Measurements from ENCODE around the gene IGSF11.
"Not testable (repeated sequence)": the region's sequence is repeated elsewhere in the genome, so short reads cannot be mapped to it uniquely, and the experiment has no call there.

The IGSF11 gene

GRCh38 chr3:118859950-118860349 lies 174.7 kb downstream of the IGSF11 start:
- no peak for DNase-seq

- not testable (repeated sequence) for DNase-seq
Observed at GRCh38 chr3:118851466-118852193, 183.0 kb downstream of the IGSF11 start.

DNA sequence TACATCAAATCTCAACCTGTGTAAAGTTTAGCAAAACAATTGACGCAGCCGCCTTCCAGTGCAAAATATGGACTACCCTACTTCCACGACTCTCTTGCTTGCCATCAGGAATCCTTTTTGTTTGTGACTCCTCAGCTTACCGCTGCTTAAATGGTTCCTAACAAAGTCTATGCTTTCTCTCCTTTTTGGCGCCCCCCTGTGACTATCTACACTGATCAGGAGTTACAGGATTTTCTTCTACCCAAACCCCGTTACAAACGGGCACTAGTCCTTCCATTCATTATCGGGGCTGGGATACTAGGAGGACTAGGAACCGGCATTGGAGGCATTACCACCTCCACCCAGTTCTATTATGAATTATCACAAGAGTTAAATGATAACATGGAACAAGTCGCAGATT lies 184.0 kb downstream of the IGSF11 start:
- no peak for DNase-seq

Data from activated T-cell treated with anti-CD3 and anti-CD28 coated beads, Interleukin-2, amount 50 U/mL, for 1 hour (primary cell).